ENCODE results near the gene REG4.
"Not testable (repeated sequence)": the region's sequence is repeated elsewhere in the genome, so short reads cannot be mapped to it uniquely, and the experiment has no call there.

REG4 gene

DNA sequence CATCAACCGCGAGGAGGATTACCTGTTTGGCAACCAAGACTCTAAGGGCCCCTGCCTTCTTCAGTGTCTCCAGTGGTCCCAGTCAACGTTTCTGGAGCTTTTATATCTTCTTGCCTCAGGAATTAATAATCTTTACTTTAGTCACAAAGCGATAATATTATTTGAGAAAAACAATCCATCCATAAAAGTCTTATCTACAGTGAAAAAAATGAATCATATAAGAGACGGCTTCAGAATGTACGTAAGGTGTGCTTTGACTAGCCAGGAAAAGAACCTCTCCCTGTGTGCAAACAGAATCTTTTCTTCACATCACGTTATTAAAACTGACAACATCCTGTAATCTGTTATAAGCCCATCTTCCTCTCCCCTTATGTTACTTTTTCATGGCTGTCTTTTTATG is at the start of gene REG4:
REG4 (minus strand) TSS at position 74 of the 400 bp plus-strand sequence. CDS start 2,691 bp downstream, outside the sequence.
- no peak for DNase-seq

- no peak for DNase-seq
Observed at GRCh38 chr1:119859647-119860046, 48.4 kb upstream of the REG4 start.

- not testable (repeated sequence) for DNase-seq
Observed at GRCh38 chr1:119858556-119859214, 47.4 kb upstream of the REG4 start.

DNA sequence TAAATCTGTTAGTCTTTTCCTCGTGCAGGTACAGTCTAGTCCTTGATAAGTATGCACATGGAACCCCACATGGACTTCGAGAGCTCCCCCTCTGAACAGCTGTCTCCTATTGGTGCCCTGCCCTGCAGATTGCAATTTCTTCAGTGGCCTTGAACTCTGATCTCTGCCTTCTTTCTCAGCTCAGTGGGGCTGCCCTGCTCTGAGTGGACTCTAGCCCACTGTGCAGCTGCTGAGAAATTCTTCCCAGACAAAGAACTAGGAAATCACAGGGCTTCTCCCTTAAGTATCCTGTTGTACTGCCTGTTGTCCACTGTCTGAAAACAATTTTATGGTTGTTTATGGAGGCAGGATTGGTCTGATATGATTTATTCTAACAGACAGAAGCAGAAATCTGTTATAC is 46.9 kb upstream of the REG4 start:
- DNase-seq = no peak

DNA sequence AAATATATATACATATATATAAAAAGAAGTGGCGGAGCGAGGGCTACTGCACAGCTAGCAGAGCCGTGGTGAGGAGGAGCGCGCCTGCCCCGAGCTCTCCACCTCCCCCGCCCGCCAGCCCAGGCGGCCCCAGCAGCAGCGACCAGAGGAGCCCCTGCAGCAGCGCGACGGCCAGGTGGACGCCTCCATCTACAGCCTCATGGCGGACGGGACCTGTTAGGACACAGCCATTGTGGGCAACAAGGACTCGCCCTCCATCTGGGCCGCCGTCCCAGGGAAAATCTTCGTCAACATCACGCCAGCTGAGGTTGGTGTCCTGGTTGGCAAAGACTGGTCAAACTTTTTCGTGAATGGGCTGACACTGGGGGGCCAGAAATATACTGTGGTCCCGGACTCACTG is 41.9 kb upstream of the REG4 start:
- no peak for DNase-seq

GRCh38 chr1:119844206-119844605 is 32.9 kb upstream of the REG4 start:
- not testable (repeated sequence) for DNase-seq

- no peak for DNase-seq
Observed at GRCh38 chr1:119841306-119841705, 30.0 kb upstream of the REG4 start.

GRCh38 chr1:119840745-119841144 is 29.5 kb upstream of the REG4 start:
- no peak for DNase-seq

DNA sequence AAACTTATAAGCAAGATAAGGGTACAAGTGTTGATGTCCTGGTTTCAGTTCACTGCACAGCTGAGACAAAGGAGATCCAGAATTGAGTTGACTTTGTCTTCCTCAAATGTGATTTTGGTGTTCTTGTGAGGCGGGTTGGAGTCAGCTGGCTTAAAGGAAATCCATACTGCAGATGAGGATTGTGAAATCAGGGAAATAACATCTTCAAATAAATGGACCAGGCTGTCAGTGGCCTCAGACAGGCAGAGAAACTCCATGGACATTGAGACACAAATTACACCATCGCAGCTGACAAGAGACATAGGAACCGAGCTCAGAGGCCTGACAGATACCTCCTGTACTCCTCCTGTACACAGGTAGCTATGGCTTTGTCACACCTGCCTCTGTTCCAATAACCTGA is 27.0 kb upstream of the REG4 start:
- DNase-seq = no peak

DNA sequence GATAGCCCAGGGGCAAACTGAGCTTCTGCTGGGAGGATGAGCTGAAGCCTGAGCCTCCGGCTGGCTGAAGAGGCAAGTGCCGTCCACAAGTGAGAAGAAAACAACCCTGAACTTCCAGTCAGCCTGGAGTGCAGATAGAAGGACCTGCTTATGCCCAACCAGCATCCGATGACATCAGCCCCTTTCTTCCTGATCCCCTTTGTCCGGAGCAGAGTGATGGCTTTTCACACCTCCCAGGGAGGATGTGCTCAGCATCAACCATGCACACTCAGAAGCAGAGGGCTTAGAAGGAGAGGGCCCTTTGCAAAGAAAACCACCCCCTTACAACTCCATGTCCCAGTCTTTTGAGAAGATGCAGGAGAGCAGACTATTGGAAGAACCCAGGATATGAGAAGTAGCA is 23.7 kb upstream of the REG4 start:
- no peak for DNase-seq

DNA sequence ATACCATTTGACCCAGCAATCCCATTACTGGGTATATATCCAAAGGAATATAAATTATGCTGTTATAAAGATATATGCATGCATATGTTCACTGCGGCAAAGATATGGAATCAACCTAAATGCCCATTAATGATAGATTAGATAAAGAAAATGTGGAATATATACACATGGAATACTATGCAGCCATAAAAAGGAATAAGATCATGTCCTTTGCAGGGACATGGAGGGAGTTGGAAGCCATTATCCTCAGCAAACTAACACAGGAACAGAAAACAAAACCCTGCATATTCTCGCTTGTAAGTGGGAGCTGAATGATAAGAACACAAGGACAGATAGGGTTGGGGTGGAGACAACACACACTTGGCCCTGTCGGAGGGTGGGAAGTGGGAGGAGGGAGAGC is 19.8 kb upstream of the REG4 start:
- DNase-seq = no peak

DNA sequence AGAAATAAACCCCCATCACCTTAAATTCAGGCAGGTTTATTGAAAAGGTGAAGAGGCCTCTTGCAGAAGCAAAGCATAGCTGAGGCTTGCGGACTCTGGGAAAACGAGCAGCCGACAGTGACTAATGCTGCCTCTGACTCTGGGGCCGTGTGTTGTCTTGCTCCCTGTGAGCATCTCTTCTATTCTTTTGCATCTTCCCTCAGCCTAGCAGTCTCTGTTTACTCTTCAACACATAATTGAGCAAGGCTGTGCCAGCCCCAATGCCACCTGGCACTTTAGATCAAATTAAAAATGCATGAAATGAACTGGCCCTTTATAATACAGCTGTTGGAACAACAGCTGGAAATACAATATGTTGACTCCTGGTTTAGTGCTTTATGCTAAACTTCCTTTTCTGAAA is 18.4 kb upstream of the REG4 start:
- no peak for DNase-seq

GRCh38 chr1:119829006-119829405 is 17.7 kb upstream of the REG4 start:
- DNase-seq = not testable (repeated sequence)

DNA sequence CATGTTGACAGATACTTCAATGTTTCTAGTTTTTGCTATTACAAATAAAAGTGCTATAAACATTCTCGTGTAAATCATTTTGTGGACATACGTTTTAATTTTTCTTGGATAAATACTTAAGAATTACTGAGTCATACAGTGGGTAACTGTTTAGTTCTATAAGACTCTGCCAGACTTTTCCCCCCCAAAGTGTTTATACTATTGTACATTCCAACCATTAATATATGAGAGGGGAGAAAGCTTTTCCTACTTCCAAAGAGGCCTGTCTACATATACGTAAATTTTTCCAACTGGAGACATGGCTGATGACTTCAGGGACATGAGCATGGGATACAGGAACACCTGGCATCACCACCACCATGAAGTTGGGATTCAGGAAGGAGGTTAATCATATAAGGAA is 17.0 kb upstream of the REG4 start:
- no peak for DNase-seq

DNA sequence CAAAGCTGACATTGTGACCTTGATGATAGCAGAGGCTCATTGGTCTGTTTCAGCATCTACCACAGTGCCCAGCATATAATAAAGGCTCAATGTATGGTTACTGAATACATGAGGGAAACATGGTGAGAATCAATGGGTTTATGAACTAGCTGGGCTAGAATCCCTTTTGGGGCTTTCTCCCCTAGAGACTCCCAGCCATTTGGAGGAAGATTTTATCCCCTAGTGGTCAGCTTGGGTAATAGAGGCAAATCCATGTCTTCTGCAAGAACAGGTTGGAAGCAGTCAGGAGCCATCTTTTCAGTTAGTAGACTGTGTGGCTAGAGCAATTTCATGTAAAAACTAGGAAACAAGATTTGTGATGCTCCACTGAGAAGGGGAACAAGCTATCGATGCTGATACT is 15.8 kb upstream of the REG4 start:
- DNase-seq = no peak

- DNase-seq = no peak
Observed at GRCh38 chr1:119822406-119822805, 11.1 kb upstream of the REG4 start.

DNA sequence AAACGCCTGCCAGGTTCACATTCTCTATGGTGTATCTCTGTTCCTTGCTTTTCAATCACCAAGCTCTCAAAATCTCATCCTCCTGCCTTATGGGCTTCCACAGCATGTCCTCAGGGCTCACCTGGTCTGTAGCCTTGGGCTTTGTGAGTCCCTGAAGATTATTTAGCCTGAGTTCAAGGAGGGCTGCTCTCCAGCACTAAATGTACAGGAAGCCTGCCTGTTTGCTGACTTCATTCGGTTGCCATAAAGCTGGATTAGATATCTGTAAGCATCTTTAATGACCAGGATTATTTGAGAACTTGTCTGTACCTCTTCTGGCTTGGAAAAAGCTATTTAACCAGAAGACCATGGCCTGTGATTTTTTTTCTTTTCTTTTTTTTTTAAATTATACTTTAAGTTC is 6.9 kb upstream of the REG4 start:
- DNase-seq = no peak

GRCh38 chr1:119816407-119816806 is 5.1 kb upstream of the REG4 start:
- DNase-seq = no peak

DNA sequence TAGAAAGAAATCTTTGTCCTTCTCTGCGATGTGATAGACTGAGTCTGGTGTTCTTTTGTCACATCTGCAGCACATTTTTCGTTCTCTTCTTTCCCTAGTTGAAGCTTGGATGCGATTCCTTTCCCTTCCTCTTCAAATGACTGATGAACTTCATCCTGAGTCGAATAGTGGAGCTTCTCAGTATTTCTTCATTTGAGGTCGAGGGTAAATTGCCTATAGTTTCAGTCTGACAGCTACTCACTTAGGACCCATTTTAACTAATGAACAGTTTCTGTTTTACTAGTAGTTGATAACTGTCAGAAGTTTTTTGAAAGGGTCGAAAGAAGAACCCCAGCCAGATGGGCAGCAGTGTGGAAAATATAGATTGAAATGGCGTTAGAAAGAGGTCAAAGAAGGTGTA is 4.7 kb upstream of the REG4 start:
- DNase-seq = no peak

DNA sequence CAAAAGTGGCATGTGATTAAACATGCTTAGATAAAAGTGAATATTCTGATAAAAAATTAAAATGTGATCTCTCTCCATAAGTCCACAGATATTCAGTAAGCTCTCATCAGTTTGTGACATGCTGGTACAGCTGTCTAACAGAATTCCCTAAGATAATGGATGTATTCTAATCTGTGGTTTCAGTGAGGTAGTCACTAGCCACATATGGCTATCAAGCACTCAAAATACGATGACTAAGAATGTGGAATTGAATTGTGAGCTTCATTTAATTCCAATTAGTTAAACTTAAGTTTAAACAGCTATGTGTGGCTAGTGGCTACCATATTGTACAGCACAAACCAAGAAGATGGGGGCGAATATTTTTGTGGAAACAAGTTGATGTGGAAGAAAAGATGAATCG is 4.1 kb upstream of the REG4 start:
- DNase-seq = no peak

DNA sequence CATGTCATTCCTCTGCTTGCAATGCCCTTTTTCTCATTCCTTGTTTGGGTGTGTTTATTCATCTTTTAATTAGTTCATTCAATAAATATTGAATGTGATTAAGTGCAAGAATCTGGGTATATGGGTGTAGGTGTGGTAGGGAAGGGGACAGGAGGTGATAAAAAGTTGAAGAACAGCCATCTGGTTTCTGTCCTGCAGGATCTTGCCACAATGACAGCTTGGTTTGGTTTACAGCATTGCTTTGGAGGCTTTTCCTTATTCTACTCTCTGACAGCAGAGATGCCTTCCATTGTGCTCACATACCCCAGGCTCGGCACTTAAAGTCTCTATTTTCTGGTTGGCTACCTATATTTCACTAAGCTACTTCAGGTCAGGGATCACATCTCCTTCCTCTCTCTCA is 3.0 kb upstream of the REG4 start:
- DNase-seq = no peak

- no peak for DNase-seq
Observed at GRCh38 chr1:119811985-119812557, 811 bp upstream of the REG4 start.

GRCh38 chr1:119808972-119809550 is 2.2 kb downstream of the REG4 start:
- peak; percentile 44 for DNase-seq

- no peak for DNase-seq
Observed at GRCh38 chr1:119808491-119808890, 2.8 kb downstream of the REG4 start.

DNA sequence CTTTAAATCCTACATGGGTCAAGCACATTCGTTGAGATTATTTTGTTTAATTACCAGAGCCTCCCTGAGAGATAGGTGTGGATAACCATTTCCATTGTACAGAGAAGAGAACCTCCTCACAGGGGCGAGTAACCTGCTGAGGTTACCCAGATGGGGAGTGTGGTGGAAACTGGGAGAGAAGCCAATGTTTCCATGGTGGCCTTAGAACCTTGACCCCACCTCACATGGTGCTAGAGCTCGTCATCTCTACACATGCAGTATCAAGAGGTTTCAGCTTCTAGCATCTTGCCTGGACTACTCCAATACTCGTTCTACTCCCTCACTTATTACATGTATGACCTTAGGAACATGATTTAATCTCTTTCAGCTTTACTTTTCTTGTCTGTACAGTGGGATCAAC is 4.8 kb downstream of the REG4 start:
- DNase-seq = no peak

All from activated effector memory CD4-positive, alpha-beta T cell treated with Interleukin-2 at 50 U/mL for 16 hours (primary cell).